ENCODE results near the gene ATXN1. TPM values are rescaled to one million over a fixed set of nuclear protein-coding genes. Genes with fewer than 3 reads are reported as not detected.

The ATXN1 gene
- total RNA-seq, 1 experiment from 2014 or later = 5.6 TPM

GRCh38 chr6:16759646-16760515 lies 1.4 kb downstream of the ATXN1 start:
- H3K4ac ChIP-seq (ENCODE audit: low read depth, low read length) = no peak overlapping the region
- H2BK20ac ChIP-seq (ENCODE audit: low read depth, low read length, poor library complexity, severe bottlenecking) = no peak overlapping the region
- Mint-ChIP-seq H3K36me3 (ENCODE audit: insufficient read depth in 1 of 3, low read depth in 3 of 3) (no peaks in the 10 kb centered on the region), H3K27me3 (ENCODE audit: low read depth) (peaks cover 23% of the 10 kb centered on the region), H3K4me3 (peak overlapping the region; percentile 83 to 93), H3K9me3 (no peaks in the 10 kb centered on the region; a peak in 1 of 5 replicates), H3K4me1 (peaks cover 24 to 31% of the 10 kb centered on the region in 2 experiments), H3K27ac (no peak overlapping the region; a peak in 2 of 7 replicates)
- H2AK5ac ChIP-seq (ENCODE audit: insufficient read length, low read length) = no peak overlapping the region
- H4K5ac ChIP-seq (ENCODE audit: insufficient read length, low read depth, low read length) = no peak overlapping the region
- H3K23ac ChIP-seq (ENCODE audit: insufficient read length, low read depth, low read length) = no peak overlapping the region
- no peak overlapping the region for H2BK5ac ChIP-seq (ENCODE audit: insufficient read length, low read length)
- peak overlapping the region; percentile 59 for H3K9ac ChIP-seq (ENCODE audit: extremely low read depth, insufficient read length, low read length)
- H4K20me1 ChIP-seq (ENCODE audit: control insufficient read depth, insufficient read depth, insufficient read length) = peaks cover 3% of the 10 kb centered on the region
- no peaks in the 10 kb centered on the region for H3K9me3 ChIP-seq (ENCODE audit: control insufficient read depth, low read depth, low read length)
- no peaks in the 10 kb centered on the region; the same call in 1 of the 2 replicates for H3K27me3 ChIP-seq (ENCODE audit: insufficient read depth, low read length)
- H3T11ph ChIP-seq (ENCODE audit: low read length) = no peak overlapping the region
- peak; percentile 64 for DNase-seq
- peak overlapping the region; percentile 61 for H3K18ac ChIP-seq (ENCODE audit: insufficient read length, low read depth, low read length)
- no peaks in the 10 kb centered on the region for H3K79me1 ChIP-seq (ENCODE audit: insufficient read depth, low read depth, low read length, poor library complexity, severe bottlenecking)
- H3K4me2 ChIP-seq (ENCODE audit: insufficient read depth, insufficient read length, low read length) = peak overlapping the region; percentile 83
- no peak overlapping the region for H3K56ac ChIP-seq (ENCODE audit: insufficient read length, low read depth, low read length)
- no peaks in the 10 kb centered on the region for H3K79me2 ChIP-seq (ENCODE audit: insufficient read depth, low read length)
- no peak for TF ChIP-seq CTCF (conservative IDR thresholded peaks at IDR 0.05)
- no peak overlapping the region for H2BK12ac ChIP-seq (ENCODE audit: insufficient read length, low read depth, low read length)
- H3K27ac ChIP-seq (ENCODE audit: insufficient read length, low read depth, low read length) = no peak overlapping the region
- H3K4me1 ChIP-seq (ENCODE audit: insufficient read depth, low read length) = peaks cover 5% of the 10 kb centered on the region; the same call in 1 of the 2 replicates
- H2BK120ac ChIP-seq (ENCODE audit: low read depth, low read length, poor library complexity, severe bottlenecking) = no peak overlapping the region
- H3K14ac ChIP-seq (ENCODE audit: insufficient read depth, low read length) = peak overlapping the region; percentile 24; the same call in 1 of the 2 replicates
- no peak overlapping the region for H4K91ac ChIP-seq (ENCODE audit: insufficient read length, low read depth, low read length)
- no peak overlapping the region for H2BK15ac ChIP-seq (ENCODE audit: low read depth, low read length)
- H3K23me2 ChIP-seq (ENCODE audit: insufficient read length, low read depth, low read length, poor library complexity, severe bottlenecking) = peaks cover 21% of the 10 kb centered on the region
- peak overlapping the region; percentile 85 for H2AFZ ChIP-seq (ENCODE audit: low read length)
- WGBS (ENCODE audit: extremely low coverage, insufficient read length, low lambda C conversion rate) = no CpG with 5 or more reads among the region's 87 CpGs
- no peak overlapping the region for H4K8ac ChIP-seq (replicated peaks; ENCODE audit: insufficient read length, low read depth, low read length)
